GM18502 (cell line): ENCODE measurements around the gene OR6S1.
"Not testable (repeated sequence)": the region's sequence is repeated elsewhere in the genome, so short reads cannot be mapped to it uniquely, and the experiment has no call there.

Experiments
- ATAC-seq: cut with Tn5 transposase; IDR thresholded peaks from one replicate; pipeline ENCODE4 v1.9.1; 2021; ENCODE audit warnings: mild to moderate bottlenecking; ENCODE audit not compliant: unreplicated experiment, poor library complexity

Gene OR6S1

DNA sequence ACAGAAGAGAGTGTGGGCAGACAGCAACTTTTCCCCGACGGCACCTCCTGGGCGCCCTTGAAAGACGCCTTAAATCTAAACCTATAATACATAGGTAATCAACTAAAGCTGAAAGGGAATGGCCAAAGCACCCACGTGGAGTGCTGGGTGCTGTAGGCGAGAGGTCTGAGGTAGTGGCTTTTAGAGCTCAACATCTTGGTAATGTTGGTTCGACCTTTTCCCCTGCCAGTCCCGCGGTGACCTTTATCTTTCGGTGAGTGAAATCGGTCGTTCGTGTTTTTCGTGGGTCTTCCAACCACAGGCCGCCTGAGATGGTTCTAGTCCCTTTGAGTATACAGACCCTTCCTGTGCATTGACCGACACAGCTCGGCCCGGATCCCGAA is 9.1 kb downstream of the OR6S1 start:
- peak; percentile 19 for ATAC-seq

GRCh38 chr14:20631880-20632389 is 9.6 kb downstream of the OR6S1 start:
- no peak for ATAC-seq

- ATAC-seq = no peak
These were observed 10.2 kb downstream of the OR6S1 start for GRCh38 chr14:20631023-20631879.

DNA sequence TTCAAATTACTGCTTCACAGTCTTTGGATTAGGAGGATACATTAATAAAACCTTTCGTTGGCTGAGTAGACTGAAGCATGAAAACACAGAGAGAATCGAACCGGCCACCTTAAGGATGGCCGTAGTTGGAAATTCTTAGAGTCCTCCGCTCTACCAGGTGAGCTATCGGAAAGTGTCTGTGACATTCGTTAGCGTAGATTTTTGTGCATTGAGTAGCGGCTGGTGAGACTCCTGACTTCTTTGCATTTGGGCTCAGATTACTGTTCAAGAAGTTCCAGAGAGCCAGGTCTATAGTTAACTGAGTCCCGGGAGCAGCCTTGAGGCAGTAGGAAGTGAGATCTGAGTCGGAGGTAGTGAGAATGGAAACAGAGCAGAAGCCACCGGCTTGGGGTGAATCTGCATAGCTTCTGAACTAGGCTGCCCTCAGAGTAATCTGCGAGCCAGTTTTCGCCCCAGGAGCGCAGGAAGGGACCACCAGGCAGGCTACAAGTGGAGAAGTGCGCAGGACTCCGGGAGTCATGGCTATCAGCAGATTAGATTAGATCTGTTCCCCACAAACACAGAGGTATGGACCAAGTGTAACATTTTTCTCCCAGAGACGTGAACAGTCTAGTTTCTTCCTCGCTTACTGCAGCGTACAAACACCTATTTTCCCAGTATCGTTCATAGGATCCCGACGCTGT is 11.0 kb downstream of the OR6S1 start:
- peak; percentile 30 for ATAC-seq

DNA sequence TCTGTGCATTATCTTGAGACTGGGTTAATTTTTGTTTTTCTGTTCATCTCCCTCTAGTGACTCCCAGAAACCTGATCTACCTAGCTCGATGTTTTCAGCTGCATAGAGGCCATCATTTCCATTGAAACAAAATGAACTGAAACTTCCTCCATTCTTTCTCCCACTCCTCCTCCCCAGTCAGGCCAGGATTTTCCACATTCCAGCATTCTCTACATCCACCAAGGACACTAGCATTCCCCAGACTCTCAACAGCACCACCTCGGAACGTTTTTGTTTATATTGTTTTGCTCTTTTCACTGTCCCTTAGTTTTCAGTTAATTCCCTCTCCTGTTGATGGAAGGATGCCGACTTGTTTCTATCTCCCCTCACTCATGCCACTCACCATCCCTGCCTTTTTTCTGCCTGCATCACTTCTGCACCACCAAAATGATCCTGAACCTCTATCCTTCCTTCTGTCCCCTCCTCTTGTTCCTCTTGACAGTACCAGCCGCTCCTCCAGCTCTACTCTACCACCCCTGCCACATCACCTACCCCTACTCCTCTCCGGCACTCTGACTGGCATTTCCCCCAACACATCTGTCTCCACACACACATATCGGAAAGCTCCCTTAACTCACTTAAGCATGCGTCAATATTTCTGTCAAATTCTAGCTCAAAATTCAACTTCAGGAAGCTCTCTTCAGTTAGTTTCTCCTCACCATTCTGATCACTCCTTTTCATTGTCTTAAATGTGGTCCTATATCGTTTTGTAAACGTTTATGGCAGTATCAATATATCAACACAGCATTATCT is 13.2 kb downstream of the OR6S1 start:
- no peak for ATAC-seq

DNA sequence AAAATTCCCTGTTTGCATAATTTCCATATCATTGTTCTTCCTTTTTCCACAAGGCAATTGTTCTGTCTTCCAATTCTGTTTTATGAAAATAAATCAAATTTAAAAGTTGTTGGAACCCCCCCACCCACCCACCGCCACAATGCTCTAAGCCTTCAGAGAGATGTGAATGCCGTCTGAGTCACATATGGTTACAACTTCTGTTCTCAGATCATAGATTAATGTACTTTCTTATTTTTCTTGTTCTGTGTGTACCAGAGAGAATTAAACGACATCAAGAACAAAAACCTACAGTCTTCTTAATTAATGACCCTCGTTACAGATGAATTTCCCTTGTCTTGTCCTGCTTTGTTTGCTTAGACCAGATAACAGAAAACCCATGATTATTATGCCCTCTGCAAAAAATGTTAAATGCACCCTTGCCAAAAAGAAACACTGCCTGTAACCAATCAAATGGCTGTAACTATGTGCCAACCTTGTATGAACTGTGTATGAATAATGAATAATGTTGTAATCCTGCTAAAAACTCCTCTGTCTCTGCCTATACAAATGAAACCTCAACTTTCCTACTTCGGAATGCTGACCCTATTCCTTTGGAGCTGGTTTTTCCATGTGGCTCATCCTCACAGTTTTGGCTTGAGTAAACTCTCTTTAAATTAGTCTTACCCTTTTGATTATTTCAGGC is 14.0 kb downstream of the OR6S1 start:
- no peak for ATAC-seq

DNA sequence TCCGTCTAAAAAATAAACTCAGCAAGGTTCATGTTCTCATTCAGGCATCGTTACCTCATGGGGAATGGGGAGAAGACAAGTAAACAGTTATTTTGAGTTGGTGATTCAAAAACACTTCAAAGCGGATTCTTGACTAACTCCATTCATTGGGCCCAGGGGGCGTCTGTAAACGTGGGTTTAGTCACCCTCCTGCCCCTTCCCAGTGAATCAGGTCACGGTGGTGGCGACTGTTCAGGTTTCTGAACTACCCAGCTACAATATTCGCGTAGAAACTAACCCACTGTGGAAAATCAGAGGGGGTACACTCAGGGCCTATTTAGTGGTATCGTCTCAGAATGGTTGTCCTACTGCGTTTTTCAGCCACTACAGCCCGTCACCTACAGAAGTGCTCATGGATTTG is 15.2 kb downstream of the OR6S1 start:
- ATAC-seq = no peak

DNA sequence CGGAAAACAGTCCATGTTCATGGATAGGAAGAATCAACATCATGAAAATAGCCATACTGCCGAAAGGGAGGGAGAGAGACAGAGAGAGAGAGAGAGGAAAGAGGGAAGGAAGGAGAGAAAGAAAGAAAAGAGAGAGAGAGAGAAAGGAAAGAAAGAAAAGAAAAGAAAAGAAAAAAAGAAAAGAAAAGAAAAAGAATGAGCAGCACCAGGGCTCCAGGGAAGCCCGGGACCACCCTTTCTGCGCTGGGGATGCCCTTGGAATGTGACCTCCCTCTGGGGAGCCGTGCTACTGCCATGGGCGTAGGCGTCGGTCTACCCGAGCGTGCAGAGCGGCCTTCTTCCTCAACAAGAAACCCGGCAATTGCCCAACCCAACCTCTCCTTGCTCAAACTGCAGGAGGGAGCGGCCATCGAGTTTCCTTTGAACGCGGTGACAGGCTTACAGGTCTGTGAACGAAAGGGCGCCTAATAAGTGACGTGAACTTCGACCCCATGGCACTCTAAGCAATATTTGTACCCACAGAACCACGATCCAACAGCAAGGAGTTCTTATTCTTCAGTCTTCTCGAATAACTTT is 16.9 kb downstream of the OR6S1 start:
- ATAC-seq = peak; percentile 48

DNA sequence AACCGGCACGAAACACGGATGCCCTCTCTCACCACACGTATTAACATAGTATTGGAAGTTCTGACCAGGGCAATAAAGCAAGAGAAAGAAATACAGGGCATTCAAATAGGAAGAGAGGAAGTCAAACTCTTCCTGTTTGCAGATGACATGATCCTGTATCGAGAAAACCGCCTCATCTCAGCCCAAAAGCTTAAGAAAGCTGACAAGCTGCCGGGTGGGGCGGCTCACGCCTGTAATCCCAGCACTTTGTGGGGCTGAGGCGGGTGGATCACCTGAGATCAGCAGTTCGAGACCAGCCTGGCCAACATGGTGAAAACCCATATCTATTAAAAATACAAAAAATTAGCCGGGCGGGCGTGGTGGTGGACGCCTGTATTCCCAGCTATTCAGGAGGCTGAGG is 17.7 kb downstream of the OR6S1 start:
- no peak for ATAC-seq

DNA sequence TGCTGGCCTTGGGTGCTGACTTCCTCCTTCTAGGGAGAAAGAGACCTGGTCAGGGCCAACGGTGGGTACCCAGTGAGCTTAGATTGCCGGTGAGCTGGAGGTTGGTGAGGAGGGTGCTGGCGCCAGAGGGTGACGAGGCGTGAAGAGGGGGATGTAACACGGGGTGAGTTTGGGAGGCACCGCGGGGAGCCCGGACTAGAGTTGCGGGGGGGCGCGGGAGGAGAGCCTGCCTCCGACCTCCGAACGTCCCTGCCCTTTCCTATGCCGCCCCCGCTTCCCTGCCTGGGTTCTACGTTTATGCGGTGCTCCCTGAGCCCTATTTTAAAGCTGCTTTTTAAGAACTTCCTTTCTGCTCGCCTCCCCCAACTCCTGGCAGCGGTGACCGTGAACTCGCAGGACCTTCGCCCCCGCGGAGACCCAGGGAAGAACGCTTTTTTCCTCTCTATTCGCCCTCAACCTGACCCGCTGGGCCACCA is 18.6 kb downstream of the OR6S1 start:
- no peak for ATAC-seq

GRCh38 chr14:20620798-20621478 is 20.6 kb downstream of the OR6S1 start:
- no peak for ATAC-seq

DNA sequence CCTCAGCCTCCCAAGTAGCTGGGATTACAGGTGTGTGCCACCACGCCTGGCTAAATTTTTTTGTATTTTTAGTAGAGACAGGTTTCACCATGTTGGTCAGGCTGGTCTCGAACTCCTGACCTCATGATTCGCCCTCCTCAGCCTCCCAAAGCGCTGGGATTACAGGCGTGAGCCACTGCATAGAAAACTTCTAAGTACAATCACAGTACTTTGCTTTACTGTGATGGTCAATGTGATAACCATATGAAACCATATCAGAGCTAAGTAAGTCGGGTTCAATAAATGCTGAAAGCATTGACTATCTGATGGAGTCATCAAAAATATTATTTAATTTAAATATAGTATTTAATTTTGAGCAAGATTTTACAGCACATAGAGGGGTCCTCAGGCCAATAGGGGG is 21.8 kb downstream of the OR6S1 start:
- not testable (repeated sequence) for ATAC-seq

DNA sequence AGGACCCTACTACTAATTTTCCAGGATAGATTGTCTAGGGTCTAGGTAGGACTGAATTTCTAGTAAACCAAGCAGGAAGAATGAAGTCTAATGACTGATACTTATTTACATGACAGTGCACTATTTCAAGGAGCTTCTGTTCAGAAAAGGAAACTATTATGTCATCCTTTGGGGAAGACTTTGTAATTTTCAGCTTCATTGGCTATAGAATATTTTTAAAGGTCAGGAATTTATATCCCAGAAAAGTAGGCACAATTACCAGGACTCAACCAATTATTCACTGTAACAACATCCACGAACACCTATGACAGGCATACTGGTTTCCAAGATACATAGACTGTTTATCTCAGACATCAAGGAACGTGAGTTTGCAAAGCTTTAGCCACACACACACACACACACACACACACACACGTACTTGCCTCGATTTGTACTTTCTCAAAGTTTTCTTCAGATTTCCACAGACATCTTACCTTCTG is 23.2 kb downstream of the OR6S1 start:
- ATAC-seq = no peak

- ATAC-seq = no peak
These were observed 24.1 kb downstream of the OR6S1 start for GRCh38 chr14:20617138-20618003.

- ATAC-seq = no peak
These were observed 25.5 kb downstream of the OR6S1 start for GRCh38 chr14:20615996-20616395.

DNA sequence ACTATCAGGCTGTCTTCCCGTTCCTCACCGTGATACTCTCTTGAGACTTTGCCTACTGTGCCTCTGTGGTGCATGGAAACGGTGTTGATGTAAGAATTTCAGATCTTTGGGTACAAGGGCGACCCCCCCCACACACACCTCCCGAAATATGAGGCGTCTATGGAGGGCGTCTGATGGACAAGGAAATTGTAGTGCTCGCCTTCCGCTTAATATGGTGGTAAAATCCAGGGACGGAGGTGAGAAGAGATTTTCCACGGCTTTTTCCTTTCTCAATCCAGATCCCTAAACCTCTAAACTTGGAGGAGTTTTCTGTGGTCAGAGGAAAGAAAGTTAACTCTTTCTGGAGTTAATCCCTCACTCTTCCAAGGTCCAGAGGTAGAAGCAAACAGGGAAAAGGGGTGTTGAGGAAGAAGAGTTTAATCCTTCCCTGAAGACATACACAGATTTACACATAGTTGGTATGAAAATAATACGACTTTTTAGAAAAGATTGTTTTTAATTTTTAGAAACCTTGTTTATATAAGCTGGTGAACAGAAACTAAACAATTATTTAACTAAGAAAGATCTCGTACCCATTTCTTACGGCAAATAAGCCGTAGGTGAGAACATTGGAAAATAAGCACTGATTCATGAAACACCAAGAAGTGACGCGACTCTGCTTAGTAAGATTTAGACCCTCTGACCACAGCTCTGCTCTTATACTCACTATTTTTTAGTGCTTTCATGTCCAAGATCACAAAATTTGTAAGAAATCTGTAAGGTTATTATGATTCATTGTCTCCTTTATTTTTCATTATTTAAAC is 27.3 kb downstream of the OR6S1 start:
- ATAC-seq = peak; percentile 6
